ENCODE measurements around the gene SLC1A7.

SLC1A7 gene

GRCh38 chr1:53076721-53077598, 65.5 kb downstream of the SLC1A7 start:
- no peaks in the 10 kb centered on the region for H3K27me3 ChIP-seq (ENCODE audit: control insufficient read depth, low read length)
- no peak overlapping the region for H3K27ac ChIP-seq (ENCODE audit: low read depth, low read length)
- H3K36me3 ChIP-seq (ENCODE audit: control insufficient read depth, low read length), result no peaks in the 10 kb centered on the region
- no peaks in the 10 kb centered on the region for H3K4me1 ChIP-seq (ENCODE audit: control insufficient read depth, low read length)
- H3K4me3 ChIP-seq (ENCODE audit: low read length), result no peak overlapping the region
- H3K9me2 ChIP-seq (replicated peaks; ENCODE audit: control insufficient read depth, low read length), result no peaks in the 10 kb centered on the region
- no peaks in the 10 kb centered on the region for H3K79me2 ChIP-seq (ENCODE audit: control insufficient read depth, low read length)
- TF ChIP-seq EZH2phosphoT487 (IDR thresholded peaks at IDR 0.05; ENCODE audit: borderline replicate concordance, low read length) (no peak), CTCF (IDR thresholded peaks at IDR 0.05; ENCODE audit: low read depth, low read length, poor library complexity, severe bottlenecking) (no peak)
- H3K9me3 ChIP-seq (ENCODE audit: control insufficient read depth, insufficient read depth, low read length), result no peaks in the 10 kb centered on the region
- H3K4me2 ChIP-seq (ENCODE audit: low read length), result no peak overlapping the region
- no peaks in the 10 kb centered on the region for H4K20me1 ChIP-seq (ENCODE audit: control insufficient read depth, insufficient read depth, low read depth, low read length)
- no peaks in the 10 kb centered on the region for H3F3A ChIP-seq (ENCODE audit: control insufficient read depth, insufficient read depth)

GRCh38 chr1:53076165-53076564, 66.3 kb downstream of the SLC1A7 start:
- Histone ChIP-seq H4K20me1 (ENCODE audit: control insufficient read depth, insufficient read depth, low read depth, low read length) (no peaks in the 10 kb centered on the region), H3K4me2 (ENCODE audit: low read length) (no peak overlapping the region), H3F3A (ENCODE audit: control insufficient read depth, insufficient read depth) (no peaks in the 10 kb centered on the region), H3K79me2 (ENCODE audit: control insufficient read depth, low read length) (no peaks in the 10 kb centered on the region), H3K27ac (ENCODE audit: low read depth, low read length) (no peak overlapping the region), H3K4me1 (ENCODE audit: control insufficient read depth, low read length) (no peaks in the 10 kb centered on the region), H3K4me3 (ENCODE audit: low read length) (no peak overlapping the region), H3K9me3 (ENCODE audit: control insufficient read depth, insufficient read depth, low read length) (no peaks in the 10 kb centered on the region), H3K9me2 (replicated peaks; ENCODE audit: control insufficient read depth, low read length) (no peaks in the 10 kb centered on the region), H3K36me3 (ENCODE audit: control insufficient read depth, low read length) (no peaks in the 10 kb centered on the region), H3K27me3 (ENCODE audit: control insufficient read depth, low read length) (no peaks in the 10 kb centered on the region)
- TF ChIP-seq EZH2phosphoT487 (IDR thresholded peaks at IDR 0.05; ENCODE audit: borderline replicate concordance, low read length) (no peak), CTCF (IDR thresholded peaks at IDR 0.05; ENCODE audit: low read depth, low read length, poor library complexity, severe bottlenecking) (no peak)

- Histone ChIP-seq H3K4me3 (ENCODE audit: low read length) (no peak overlapping the region), H3K4me1 (ENCODE audit: control insufficient read depth, low read length) (no peaks in the 10 kb centered on the region), H3K27ac (ENCODE audit: low read depth, low read length) (no peak overlapping the region), H3K9me3 (ENCODE audit: control insufficient read depth, insufficient read depth, low read length) (no peaks in the 10 kb centered on the region), H4K20me1 (ENCODE audit: control insufficient read depth, insufficient read depth, low read depth, low read length) (no peaks in the 10 kb centered on the region), H3F3A (ENCODE audit: control insufficient read depth, insufficient read depth) (no peaks in the 10 kb centered on the region), H3K9me2 (replicated peaks; ENCODE audit: control insufficient read depth, low read length) (no peaks in the 10 kb centered on the region), H3K79me2 (ENCODE audit: control insufficient read depth, low read length) (no peaks in the 10 kb centered on the region), H3K27me3 (ENCODE audit: control insufficient read depth, low read length) (no peaks in the 10 kb centered on the region), H3K4me2 (ENCODE audit: low read length) (no peak overlapping the region), H3K36me3 (ENCODE audit: control insufficient read depth, low read length) (no peaks in the 10 kb centered on the region)
- TF ChIP-seq CTCF (IDR thresholded peaks at IDR 0.05; ENCODE audit: low read depth, low read length, poor library complexity, severe bottlenecking) (no peak), EZH2phosphoT487 (IDR thresholded peaks at IDR 0.05; ENCODE audit: borderline replicate concordance, low read length) (no peak)
These were observed 66.7 kb downstream of the SLC1A7 start for GRCh38 chr1:53075761-53076163.
